ENCODE results near the gene ATP23. TPM values are rescaled to one million over a fixed set of nuclear protein-coding genes. Genes with fewer than 3 reads are reported as not detected.
A peak's percentile ranks its signal among the peaks of the same experiment; 100 is the strongest.

Gene ATP23
- total RNA-seq, 2 donors from 2014 or later, result 10.4 to 11.3 TPM

DNA sequence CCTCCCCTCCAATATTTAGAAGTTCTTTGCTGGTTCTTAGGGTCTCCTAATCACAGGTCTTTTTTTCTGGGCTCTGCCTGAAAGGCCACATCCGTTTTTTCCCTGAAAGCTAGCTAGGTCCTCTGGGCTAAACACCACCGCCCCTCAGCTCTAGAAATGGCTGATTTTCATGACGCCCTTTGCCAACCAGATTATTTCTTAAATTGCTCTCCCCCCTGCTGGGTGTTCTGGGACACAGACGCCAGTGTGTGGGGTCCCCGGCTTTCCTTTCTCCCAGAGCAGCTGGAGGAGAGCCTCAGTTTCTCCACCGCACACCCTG is 45.3 kb upstream of the ATP23 start:
- H3K4me1 Mint-ChIP-seq, result peaks cover 39% of the 10 kb centered on the region
- TF ChIP-seq, protein P1, sequence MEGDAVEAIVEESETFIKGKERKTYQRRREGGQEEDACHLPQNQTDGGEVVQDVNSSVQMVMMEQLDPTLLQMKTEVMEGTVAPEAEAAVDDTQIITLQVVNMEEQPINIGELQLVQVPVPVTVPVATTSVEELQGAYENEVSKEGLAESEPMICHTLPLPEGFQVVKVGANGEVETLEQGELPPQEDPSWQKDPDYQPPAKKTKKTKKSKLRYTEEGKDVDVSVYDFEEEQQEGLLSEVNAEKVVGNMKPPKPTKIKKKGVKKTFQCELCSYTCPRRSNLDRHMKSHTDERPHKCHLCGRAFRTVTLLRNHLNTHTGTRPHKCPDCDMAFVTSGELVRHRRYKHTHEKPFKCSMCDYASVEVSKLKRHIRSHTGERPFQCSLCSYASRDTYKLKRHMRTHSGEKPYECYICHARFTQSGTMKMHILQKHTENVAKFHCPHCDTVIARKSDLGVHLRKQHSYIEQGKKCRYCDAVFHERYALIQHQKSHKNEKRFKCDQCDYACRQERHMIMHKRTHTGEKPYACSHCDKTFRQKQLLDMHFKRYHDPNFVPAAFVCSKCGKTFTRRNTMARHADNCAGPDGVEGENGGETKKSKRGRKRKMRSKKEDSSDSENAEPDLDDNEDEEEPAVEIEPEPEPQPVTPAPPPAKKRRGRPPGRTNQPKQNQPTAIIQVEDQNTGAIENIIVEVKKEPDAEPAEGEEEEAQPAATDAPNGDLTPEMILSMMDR (conservative IDR thresholded peaks at IDR 0.05), result no peak
- Histone ChIP-seq H3K36me3 (ENCODE audit: control insufficient read depth, insufficient read depth, low read length) (no peaks in the 10 kb centered on the region), H3K4me1 (ENCODE audit: control insufficient read depth, insufficient read depth, low read length) (peaks cover 14% of the 10 kb centered on the region), H3K27ac (ENCODE audit: low read depth, low read length) (no peak overlapping the region), H3K9ac (ENCODE audit: extremely low read depth, low read length, poor library complexity, severe bottlenecking) (no peak overlapping the region), H3K27me3 (ENCODE audit: control insufficient read depth, insufficient read depth, low read length, poor library complexity, severe bottlenecking) (peaks cover 6% of the 10 kb centered on the region), H3K9me3 (ENCODE audit: control insufficient read depth, low read length) (no peaks in the 10 kb centered on the region), H3K4me3 (ENCODE audit: low read length) (peak overlapping the region; percentile 77)
- H3K36me3 Mint-ChIP-seq (ENCODE audit: low read depth), result no peaks in the 10 kb centered on the region
- H3K4me3 Mint-ChIP-seq, result peak overlapping the region; percentile 64
- DNase-seq, result no peak
- peaks cover 5% of the 10 kb centered on the region for H3K27me3 Mint-ChIP-seq (ENCODE audit: insufficient read depth)
- 56 to 82% methylated on average over 2 to 6 of the region's 6 CpGs for whole genome bisulfite sequencing, 2 experiments (ENCODE audit: insufficient coverage in 1 of 2, insufficient read length in 1 of 2)
- H3K27ac Mint-ChIP-seq, result peak overlapping the region; percentile 64
- H3K9me3 Mint-ChIP-seq, result no peaks in the 10 kb centered on the region

GRCh38 chr12:57896434-57897201 is 44.7 kb upstream of the ATP23 start:
- Histone ChIP-seq H3K9ac (ENCODE audit: extremely low read depth, low read length, poor library complexity, severe bottlenecking) (peak overlapping the region; percentile 15), H3K27ac (ENCODE audit: low read depth, low read length) (peak overlapping the region; percentile 6), H3K4me1 (ENCODE audit: control insufficient read depth, insufficient read depth, low read length) (peaks cover 14% of the 10 kb centered on the region), H3K36me3 (ENCODE audit: control insufficient read depth, insufficient read depth, low read length) (no peaks in the 10 kb centered on the region), H3K9me3 (ENCODE audit: control insufficient read depth, low read length) (no peaks in the 10 kb centered on the region), H3K4me3 (ENCODE audit: low read length) (peak overlapping the region; percentile 77), H3K27me3 (ENCODE audit: control insufficient read depth, insufficient read depth, low read length, poor library complexity, severe bottlenecking) (peaks cover 6% of the 10 kb centered on the region)
- TF ChIP-seq, protein P1 (conservative IDR thresholded peaks at IDR 0.05), result peak; percentile 39
- Mint-ChIP-seq H3K4me3 (peak overlapping the region; percentile 64), H3K36me3 (ENCODE audit: low read depth) (no peaks in the 10 kb centered on the region), H3K4me1 (peaks cover 39% of the 10 kb centered on the region), H3K9me3 (no peaks in the 10 kb centered on the region), H3K27ac (peak overlapping the region; percentile 90), H3K27me3 (ENCODE audit: insufficient read depth) (peaks cover 5% of the 10 kb centered on the region)
- 4 to 7% methylated on average over 26 to 54 of the region's 54 CpGs for WGBS, 2 experiments (ENCODE audit: insufficient coverage in 1 of 2, insufficient read length in 1 of 2)
- DNase-seq, result peak; percentile 92

DNA sequence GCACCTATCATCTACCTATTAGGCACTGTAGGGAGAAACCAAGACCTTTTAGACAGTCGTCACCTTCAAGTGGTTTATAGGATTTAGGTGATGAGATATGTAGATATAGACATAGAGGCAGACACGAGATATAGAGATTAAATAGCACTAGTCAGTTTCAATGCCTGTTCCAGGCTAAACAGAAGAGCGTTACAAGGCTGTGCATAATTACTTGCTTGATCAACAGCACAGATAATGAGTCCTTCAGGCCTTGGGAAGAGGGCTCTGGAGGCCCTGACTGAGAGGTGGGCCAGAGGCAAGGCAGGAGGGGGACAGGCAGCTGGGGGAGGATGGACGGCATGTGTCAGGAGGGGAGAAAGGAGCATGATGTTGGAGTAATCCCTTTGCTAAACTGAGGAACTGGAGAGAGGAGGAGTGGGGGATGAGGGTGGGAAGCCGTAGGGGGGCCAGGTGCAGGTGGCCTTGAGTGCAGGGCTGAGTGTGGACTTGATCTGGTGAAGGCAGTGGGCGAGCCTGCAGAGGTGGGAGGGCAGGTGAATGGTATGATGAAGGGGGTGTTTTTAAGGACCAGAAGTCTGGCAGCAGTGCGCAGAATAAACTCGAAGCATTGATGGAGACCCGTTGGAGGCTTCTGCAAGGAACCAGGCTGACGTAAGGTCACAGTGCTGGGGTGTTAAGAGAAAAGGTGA is 43.9 kb upstream of the ATP23 start:
- H3K36me3 ChIP-seq (ENCODE audit: control insufficient read depth, insufficient read depth, low read length), result no peaks in the 10 kb centered on the region
- peaks cover 6% of the 10 kb centered on the region for H3K27me3 ChIP-seq (ENCODE audit: control insufficient read depth, insufficient read depth, low read length, poor library complexity, severe bottlenecking)
- 84 to 85% methylated on average over 10 of the region's 10 CpGs for whole genome bisulfite sequencing, 2 experiments (ENCODE audit: insufficient coverage in 1 of 2, insufficient read length in 1 of 2)
- peak overlapping the region; percentile 64 for H3K4me3 Mint-ChIP-seq
- no peaks in the 10 kb centered on the region for H3K9me3 Mint-ChIP-seq
- peaks cover 14% of the 10 kb centered on the region for H3K4me1 ChIP-seq (ENCODE audit: control insufficient read depth, insufficient read depth, low read length)
- H3K27ac Mint-ChIP-seq, result no peak overlapping the region
- H3K4me1 Mint-ChIP-seq, result peaks cover 39% of the 10 kb centered on the region
- H3K4me3 ChIP-seq (ENCODE audit: low read length), result peak overlapping the region; percentile 77
- H3K9ac ChIP-seq (ENCODE audit: extremely low read depth, low read length, poor library complexity, severe bottlenecking), result peak overlapping the region; percentile 15
- peaks cover 2% of the 10 kb centered on the region for H3K27me3 Mint-ChIP-seq (ENCODE audit: insufficient read depth)
- peak; percentile 58 for DNase-seq
- H3K27ac ChIP-seq (ENCODE audit: low read depth, low read length), result no peak overlapping the region
- H3K9me3 ChIP-seq (ENCODE audit: control insufficient read depth, low read length), result no peaks in the 10 kb centered on the region
- H3K36me3 Mint-ChIP-seq (ENCODE audit: low read depth), result no peaks in the 10 kb centered on the region
- TF ChIP-seq, protein P1 (conservative IDR thresholded peaks at IDR 0.05), result no peak

All from endodermal cell (in vitro differentiated cells).